Neural cell (in vitro differentiated cells): ENCODE data around the gene OR13A1.
"Not testable (repeated sequence)": the region's sequence is repeated elsewhere in the genome, so short reads cannot be mapped to it uniquely, and the experiment has no call there.

ENCODE experiments used
- EZH2 ChIP-seq: fragments of 200-600, 300-800 bp; shearing (Covaris generic), sonication (generic); IDR thresholded peaks from 2 replicates; pipeline ENCODE4 v1.6.1; 2014; ENCODE audit warnings: antibody characterized with exemption, low read length, borderline replicate concordance, mild to moderate bottlenecking; ENCODE audit not compliant: insufficient read depth, poor library complexity, severe bottlenecking
- POLR2AphosphoS5 ChIP-seq: IDR thresholded peaks from 2 replicates; pipeline ENCODE4 v1.6.1; 2012
- RAD21 ChIP-seq: fragments of 450-650 bp; conservative IDR thresholded peaks from 2 replicates; pipeline ENCODE4 v1.6.1; 2014; ENCODE audit warnings: antibody characterized with exemption, mild to moderate bottlenecking, moderate library complexity
- REST ChIP-seq: IDR thresholded peaks from 2 replicates; pipeline ENCODE4 v1.6.1; 2012; ENCODE audit warnings: borderline replicate concordance
- TAF1 ChIP-seq: IDR thresholded peaks from 2 replicates; pipeline ENCODE4 v1.6.1; 2012; ENCODE audit warnings: low read depth
- TF ChIP-seq, protein P1 (sequence below): fragments of 450-650 bp; IDR thresholded peaks from 2 replicates; pipeline ENCODE4 v1.5.1; 2014; ENCODE audit warnings: antibody characterized with exemption, mild to moderate bottlenecking, moderate library complexity; ENCODE audit not compliant: poor library complexity, severe bottlenecking

- not testable (repeated sequence) for TF ChIP-seq EZH2, RAD21, POLR2AphosphoS5, REST, TAF1
- TF ChIP-seq, protein P1, sequence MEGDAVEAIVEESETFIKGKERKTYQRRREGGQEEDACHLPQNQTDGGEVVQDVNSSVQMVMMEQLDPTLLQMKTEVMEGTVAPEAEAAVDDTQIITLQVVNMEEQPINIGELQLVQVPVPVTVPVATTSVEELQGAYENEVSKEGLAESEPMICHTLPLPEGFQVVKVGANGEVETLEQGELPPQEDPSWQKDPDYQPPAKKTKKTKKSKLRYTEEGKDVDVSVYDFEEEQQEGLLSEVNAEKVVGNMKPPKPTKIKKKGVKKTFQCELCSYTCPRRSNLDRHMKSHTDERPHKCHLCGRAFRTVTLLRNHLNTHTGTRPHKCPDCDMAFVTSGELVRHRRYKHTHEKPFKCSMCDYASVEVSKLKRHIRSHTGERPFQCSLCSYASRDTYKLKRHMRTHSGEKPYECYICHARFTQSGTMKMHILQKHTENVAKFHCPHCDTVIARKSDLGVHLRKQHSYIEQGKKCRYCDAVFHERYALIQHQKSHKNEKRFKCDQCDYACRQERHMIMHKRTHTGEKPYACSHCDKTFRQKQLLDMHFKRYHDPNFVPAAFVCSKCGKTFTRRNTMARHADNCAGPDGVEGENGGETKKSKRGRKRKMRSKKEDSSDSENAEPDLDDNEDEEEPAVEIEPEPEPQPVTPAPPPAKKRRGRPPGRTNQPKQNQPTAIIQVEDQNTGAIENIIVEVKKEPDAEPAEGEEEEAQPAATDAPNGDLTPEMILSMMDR: not testable (repeated sequence)
Observed at GRCh38 chr10:45358961-45359360, 43.6 kb upstream of the OR13A1 start.
